NOMO-1 treated with dmso at 0.1 percent for 144 hours (cell line): ENCODE results near the gene GPR55.

ENCODE experiments used
- DNase-seq: peaks from one replicate; lab custom pipeline; 2025; ENCODE audit not compliant: unreplicated experiment; lab: John Stamatoyannopoulos, UW

The GPR55 gene

DNA sequence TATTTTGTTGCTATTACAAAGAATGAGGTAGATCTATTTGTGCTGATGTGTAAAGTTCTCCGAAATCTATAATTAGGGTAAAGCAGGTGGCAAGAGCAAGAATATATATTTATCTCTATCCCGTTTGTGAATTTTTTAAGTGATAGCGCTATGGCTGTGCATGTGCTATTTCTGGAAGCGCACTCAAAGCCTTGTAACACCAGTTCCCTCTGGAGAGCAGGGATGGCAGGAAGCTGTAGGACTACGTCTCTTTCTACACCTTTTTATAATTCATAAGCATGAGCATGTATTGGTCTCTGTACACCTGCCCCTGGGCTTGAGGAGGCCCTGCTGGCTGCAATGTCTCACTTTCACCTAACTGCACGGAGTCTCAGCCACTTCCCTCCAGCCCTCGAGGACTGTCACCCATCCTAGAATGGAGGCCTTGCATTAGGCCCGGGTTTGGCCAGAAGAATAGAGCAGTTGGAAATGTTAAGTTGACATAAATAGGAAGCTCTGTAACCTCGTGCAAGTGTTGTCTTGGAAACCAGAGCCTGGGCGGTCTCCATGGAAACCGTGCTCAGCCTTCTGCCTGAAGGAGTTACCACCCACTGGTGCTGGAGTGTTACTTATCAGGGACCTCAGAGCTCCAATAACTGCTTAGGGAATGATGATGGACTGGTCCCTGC is 39.4 kb downstream of the GPR55 start:
- no peak for DNase-seq

DNA sequence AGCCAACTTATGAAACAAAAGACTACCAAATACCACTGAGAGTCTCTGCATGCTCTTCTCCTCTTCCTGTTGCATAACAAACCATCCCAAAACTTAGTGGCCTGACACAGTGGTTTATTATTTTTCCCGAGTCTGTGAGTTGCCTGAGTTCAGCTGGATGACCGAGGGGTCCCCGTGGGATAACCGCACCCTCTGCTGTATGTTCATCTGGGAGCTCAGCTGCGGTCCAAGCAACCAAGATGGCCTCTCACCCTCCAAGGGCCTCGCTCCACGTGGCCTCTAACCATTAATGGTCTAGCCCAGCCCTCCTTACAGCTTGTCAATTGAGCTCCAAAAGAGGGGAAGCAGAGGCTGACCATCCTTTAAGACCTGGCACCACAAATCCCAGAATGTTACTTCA is 43.2 kb downstream of the GPR55 start:
- no peak for DNase-seq

DNA sequence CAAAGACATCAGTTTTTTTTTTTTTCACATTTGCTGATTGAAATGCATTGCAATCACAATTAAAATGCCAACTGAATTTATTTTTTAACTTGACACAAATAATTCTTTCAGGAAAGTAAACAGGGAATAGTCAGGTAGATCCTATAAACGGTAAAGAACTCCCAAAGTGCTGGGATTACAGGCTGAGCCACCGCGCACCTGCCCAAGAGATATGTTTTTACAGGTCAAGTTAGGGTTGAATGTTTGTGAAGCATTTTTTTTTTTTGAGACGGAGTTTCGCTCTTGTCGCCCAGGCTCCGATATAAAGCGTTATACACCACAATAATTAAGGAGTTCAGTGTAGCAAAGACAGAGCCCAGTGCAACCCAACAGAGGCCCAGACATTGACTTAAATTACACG is 45.2 kb downstream of the GPR55 start:
- no peak for DNase-seq

DNA sequence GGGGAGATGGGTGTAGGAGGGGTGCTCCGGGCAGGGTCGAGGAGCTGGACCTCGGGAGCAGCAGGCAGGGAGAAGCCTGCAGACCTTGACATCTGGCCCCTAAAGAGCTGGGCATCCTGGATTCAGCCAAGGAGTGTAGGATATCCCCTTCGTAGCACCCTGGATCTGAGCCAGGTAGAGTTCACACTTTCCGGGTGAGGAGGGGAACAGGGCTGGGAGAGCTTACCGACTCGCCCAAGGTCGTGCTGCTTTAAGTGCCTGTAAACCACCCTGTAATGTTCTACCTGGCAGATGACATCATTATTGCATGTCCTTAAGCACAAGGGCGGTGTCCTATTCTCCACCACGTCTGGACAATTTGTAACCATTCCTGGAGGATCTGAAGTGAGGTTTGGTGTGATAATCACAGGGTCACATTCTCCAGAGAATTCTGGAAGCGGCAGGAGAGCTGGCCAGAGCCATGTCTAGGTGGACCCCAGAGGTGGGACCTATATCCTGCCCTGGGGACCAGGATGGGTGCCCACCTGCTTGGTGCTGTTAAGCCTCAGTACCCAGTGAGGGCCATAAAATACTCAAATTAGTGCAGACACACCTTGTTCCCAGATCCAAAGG is 45.7 kb downstream of the GPR55 start:
- no peak for DNase-seq

DNA sequence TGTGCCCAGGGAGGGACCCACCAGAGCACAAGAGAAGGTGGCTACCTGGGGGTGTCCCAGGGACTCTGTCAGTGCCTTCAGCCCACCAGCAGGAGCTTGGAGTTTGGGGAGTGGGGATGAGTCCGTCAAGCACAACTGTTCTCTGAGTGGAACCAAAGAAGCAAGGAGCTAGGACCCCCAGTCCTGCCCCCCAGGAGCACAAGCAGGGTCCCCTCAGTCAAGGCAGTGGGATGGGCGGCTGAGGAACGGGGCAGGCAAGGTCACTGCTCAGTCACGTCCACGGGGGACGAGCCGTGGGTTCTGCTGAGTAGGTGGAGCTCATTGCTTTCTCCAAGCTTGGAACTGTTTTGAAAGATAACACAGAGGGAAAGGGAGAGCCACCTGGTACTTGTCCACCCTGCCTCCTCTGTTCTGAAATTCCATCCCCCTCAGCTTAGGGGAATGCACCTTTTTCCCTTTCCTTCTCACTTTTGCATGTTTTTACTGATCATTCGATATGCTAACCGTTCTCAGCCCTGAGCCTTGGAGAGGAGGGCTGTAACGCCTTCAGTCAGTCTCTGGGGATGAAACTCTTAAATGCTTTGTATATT is 46.3 kb downstream of the GPR55 start:
- DNase-seq: no peak

DNA sequence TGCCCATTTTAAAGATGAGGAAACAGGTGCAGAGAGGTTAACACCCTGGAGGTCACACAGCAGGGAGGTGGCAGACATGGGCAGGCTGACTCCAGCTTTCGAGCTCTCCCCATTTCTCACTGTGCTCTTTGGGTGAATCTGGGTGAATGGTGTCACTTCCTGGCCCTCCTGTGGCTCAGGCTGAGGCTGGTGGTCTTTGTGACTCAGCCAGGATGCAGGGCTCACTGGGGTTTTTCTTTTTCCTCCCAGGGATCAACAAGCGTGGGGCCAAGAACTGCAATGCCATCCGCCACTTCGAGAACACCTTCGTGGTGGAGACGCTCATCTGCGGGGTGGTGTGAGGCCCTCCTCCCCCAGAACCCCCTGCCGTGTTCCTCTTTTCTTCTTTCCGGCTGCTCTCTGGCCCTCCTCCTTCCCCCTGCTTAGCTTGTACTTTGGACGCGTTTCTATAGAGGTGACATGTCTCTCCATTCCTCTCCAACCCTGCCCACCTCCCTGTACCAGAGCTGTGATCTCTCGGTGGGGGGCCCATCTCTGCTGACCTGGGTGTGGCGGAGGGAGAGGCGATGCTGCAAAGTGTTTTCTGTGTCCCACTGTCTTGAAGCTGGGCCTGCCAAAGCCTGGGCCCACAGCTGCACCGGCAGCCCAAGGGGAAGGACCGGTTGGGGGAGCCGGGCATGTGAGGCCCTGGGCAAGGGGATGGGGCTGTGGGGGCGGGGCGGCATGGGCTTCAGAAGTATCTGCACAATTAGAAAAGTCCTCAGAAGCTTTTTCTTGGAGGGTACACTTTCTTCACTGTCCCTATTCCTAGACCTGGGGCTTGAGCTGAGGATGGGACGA is 47.1 kb downstream of the GPR55 start:
- DNase-seq: peak; percentile 60

DNA sequence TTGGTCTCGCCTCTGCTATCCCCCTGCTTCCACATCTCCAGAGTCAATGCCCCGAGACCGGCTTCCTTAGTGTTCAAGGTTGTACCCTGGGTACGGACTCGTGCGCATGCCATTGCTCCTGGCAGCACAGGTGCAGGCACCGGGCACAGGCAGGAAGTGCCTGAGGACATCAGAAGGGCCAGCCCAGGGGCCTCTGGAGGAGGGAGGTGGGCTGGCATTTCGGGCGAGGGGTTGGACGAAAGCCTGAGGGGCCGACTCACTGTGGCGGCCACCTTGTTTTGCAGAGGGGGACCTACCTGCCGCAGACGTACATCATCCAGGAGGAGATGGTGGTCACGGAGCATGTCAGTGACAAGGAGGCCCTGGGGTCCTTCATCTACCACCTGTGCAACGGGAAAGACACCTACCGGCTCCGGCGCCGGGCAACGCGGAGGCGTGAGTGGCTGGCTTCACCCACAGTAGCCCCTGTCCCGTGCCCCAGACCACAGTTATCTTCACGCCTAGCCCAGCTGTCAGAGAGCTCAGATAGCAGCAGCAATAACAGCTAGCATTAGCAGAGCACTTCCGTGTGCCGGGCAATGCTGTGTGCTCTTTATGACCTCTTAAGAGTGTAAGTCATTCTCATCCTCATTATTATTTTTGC is 47.8 kb downstream of the GPR55 start:
- DNase-seq: no peak

DNA sequence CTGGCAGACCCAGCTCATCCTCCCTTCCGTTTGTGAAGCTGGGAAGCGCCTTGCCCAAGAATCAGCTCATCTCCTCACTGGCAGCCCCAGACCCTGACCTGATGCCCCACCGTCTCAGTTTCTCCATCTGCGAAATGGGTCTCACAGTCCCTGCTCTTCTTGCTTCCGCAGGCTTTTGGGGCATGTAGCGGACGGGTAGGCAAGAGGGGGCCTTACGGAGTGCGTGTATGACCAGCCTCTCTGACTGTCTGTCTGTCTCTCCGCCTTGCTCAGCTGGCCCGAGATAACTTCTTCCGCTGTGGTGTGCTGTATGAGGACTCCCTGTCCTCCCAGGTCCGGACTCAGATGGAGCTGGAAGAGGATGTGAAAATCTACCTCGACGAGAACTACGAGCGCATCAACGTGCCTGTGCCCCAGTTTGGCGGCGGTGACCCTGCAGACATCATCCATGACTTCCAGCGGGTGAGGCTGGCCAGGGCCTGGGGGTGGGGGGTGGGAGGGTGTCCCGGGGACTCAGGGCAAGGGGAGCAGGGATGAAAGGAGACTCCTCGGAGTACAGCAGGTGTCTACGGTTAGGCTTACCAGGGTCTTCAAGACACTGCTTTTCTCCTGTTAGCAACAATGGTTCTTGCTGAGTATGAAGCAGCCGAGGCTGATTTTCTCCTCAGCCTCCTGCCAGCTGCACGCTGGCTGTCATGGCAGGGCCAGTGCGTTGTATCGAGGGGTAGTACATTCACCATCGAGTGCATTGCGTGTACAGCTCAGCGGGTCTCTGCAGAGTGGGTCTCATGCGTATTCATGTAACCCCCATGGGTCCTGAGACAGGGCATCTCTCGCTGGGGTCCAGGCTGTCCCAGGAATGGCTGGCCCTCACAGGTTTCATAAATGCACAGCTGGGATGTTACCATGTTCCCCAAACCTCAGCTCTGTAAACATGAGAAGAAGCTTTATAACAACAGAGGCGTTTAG is 49.4 kb downstream of the GPR55 start:
- DNase-seq: no peak

DNA sequence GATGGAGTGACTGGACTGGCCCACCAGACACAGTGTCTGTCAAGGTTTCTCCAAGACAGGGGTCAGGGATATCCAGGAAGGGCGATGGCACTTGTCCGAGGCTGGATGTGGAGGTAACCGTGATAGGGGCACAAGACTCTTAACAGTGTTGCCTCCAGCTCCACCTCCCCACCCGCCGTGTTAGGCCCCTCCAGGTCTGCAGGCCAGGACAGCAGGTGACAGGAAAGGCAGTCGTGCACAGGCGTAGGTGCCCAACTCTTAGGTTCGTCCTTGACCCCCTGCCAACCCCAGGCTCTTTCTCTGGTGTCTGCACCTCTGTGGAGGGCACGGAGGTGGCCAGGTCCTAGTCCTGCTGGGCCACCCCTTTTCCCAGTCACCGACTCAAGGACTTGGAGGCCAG is 50.2 kb downstream of the GPR55 start:
- DNase-seq: no peak

DNA sequence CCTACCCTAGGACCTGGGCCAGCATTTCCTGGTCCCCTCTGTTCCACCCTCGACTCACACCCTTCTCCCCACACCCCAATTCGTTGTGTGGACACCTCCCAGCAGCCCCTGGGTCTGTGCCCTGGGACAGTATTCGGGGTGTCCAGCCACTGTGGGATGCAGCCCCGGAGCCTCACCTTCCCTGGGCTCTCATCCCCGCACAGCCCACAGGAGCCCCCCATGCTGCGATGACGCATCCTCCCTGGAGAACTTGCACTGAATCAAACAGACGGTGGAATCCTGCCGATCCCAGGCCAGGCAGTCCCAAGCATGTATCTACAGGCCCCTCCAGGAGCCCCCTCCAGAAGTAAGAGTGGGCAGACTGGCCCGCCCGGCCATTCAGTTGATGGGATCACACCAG is 50.6 kb downstream of the GPR55 start:
- DNase-seq: no peak

DNA sequence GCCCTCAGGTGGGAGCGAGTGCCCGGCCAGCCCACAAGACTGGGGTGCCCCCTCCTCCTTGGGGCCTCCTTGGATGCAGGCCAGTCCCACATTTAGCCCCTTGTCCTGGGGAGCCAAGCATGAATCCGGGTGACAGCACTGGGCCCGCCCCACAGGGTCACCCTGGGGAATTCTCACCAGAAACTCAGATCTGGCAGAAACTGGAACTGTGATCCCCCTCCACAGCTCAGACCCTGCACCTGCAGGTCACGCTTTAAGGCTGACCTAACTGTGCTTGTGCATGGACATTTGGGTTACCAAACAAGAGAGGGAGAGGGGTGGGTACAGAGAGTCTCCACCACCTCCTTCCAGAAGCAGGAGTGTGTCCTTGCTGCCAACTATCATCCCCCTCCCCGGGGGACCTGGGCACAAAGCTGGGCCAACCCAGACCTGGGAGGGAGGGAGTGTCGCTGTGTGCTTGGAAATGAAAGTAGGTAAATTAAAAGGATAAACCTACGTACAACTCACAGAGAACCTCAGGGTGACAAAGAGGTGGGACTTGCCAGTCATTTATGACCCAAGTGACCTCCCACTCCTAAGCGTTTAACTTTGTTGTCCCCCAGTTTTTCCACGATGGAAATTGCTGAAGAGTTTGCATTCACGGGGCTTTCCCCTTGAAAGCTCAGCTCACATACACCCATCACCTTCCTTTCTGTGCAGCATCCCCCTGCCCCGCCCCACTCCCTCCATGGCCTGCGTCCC is 51.2 kb downstream of the GPR55 start:
- no peak for DNase-seq

DNA sequence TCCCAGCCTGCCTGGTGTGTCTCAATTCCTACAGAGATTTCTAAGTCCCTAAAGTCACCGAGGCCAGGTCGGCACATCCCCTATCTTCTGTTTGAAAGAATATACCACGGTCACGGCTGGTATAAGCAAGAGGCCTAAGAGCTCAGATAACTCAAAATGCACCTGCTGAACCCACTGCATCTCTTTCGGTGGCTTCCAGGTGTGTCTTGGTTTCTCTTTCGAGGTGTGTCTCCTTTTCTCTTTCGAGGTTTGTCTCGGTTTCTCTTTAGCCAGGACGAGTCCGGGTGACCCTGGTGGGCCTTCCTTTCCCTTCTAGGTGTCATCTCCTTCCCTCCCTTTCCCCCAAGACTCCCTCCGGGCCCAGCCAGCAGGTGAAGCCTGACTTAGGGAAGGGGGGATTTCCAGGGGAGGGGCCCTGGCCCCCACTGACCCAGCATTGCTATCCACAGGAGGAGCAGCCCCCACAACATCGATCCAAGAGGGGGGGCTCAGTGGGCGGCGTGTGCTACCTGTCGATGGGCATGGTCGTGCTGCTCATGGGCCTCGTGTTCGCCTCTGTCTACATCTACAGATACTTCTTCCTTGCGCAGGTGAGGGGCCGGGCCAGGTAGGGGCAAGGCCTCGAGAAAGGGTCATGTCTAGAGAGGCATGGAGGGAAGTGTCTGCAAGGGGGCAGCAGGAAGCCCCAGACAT is 51.9 kb downstream of the GPR55 start:
- no peak for DNase-seq

DNA sequence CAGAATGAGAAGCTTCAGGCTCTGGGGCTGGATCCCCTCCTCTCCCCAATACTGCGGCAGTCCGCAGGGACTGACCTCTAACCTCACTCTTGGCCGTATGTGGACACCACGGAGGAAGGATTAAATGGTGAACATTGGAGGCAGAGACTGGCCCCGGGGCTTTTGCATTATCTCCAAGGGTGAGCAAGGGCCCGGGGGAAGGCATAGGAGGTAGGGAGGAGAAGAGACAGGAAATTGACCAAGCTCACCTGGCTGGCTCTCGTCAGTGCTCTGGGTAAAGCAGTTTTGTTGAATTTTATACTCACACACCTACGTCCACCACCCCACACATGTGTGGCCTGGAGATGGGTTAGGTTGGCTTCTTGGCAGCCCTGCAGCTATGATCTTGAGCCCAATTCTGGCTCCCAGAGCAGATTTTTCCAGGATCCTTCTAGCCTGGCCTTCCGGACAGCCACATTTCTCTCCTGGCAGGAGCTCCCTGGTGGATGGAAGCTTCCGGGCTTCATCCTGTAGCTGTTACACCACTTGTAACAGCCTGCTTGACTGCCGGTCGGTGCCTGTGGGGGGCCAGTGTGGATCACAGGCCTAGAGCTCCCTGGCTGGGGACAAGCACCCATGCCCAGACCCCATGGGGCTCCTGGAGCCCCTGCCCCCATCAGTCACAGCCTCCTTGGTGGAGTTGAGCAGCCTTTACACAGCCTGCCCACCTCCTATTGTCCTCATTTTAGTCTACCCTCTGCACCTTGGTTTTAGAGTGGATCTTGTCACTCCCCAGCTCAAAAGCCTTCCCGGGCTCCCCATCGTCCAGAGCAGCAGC is 52.7 kb downstream of the GPR55 start:
- no peak for DNase-seq

DNA sequence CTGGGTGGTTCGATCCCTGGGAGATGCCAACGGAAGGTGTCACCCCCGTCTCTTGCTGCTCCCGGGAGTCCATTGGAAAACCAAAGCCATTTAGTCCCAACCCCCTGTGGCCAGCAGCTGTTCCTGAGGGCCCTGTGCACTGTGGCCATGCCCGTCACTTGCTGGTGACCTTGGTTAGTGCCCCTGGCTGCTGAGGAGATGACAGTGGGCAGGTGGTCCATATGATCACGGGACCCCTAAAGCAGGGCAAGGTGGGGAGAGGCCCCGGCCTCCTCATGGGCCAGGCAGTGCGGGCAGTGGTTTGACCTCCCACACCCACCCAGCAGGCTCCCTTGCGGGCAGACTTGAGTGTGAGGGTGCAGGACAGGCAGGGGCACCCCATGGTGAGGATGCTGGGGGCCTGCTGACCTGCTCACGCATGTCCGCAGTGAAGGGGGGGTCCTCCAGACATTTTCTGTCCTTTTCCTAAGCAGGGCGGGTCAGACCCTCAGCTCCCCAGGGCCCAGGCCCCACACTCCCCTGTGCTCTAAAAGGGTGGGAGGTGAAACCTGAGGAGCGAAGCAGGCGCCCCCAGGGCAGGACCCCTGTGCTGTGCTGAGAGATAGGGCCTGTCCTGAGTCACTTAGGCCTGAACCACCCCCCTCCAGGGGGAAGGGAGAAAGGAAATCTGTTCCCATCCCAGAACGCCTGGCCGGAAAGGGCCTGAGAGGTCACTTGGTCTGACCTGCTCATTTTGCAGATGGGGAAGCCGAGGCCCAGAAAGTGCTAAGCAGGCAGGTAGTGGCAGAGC is 53.5 kb downstream of the GPR55 start:
- no peak for DNase-seq

DNA sequence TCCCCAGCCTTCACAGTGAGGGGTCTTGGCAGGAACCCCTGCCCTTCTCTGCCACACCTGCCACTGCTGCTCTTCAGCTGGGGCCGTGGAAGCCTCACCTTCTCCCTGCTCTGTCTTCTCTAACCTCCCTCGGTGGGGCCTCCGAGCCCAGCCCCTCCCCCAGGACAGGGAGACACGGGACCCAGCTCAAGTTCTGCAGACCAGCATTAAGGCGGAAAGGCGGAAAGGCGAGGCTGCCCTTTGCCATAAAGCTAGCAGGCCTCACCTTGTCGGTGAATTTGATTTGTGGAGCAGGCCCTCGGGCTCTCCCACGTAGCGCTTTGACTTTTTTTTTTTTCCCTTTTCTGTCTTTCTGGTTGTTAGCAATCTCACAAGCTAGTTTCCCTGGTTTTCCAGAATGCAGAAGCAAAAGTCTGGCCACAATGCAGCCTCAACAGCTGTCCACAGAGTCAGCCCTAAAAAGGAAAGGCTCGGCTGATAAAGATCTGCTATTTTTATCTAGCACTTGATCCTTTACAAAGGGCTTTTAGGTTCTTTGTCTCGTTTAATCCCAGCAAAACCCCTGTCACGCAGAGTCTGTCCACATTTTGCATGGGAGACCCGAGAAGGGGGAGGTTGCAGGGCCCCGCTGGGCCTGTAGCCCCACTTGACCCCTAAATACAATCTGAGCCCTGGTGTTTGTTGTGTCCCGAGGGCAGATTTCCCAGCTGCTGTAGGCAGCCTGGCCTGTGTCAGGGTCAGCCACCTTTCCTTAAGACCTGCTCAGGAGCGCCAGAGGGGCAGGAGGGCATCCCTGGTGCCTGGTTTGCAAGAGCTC is 54.3 kb downstream of the GPR55 start:
- DNase-seq: no peak

DNA sequence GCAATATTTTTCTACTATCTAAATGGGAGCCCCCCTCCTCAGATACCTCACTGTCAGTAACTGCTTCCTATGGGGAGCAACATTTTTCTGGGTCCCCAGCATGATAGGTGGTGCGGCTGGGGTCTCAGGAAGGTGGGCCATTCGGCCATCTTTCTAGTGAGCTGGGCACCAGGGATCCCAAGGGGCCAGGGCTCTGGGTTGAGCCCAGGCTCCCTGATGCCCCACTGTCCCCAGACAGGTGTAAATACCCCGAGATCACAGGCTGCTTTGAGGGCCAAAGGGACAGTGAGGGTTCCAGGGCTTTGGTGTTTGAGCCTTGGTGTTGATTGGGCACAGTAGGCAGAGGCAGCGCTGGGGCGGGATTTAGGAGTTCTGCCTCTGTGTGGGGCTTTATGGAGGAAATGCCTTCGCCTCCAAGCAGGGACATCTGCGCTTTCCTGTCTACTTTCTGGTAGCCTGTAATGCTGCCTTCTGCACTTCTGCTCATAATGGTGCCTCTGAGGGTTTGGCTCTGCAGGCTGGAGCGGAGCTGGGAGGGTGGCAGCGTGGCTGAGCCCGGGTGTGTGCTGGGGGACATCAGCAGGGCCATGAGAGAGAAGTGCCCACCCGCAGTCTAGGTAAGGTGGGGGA is 55.0 kb downstream of the GPR55 start:
- no peak for DNase-seq
